SH-SY5Y (cell line): Measurements from ENCODE around the gene WHRN.

Source experiments
- GATA2 ChIP-seq: IDR thresholded peaks from 2 replicates; pipeline ENCODE4 v1.6.1; 2011; ENCODE audit warnings: mild to moderate bottlenecking, low read depth, low read length
- GATA3 ChIP-seq: IDR thresholded peaks from 2 replicates; pipeline ENCODE4 v1.6.1; 2011; ENCODE audit warnings: low read depth, mild to moderate bottlenecking, low read length, moderate library complexity

Gene WHRN

GRCh38 chr9:114371973-114372917 lies 133.0 kb downstream of the WHRN start:
- TF ChIP-seq GATA3 (no peak), GATA2 (peak; percentile 34)

GRCh38 chr9:114371343-114371944 lies 133.8 kb downstream of the WHRN start:
- no peak for TF ChIP-seq GATA3
- no peak for TF ChIP-seq GATA2

GRCh38 chr9:114370968-114371320 lies 134.3 kb downstream of the WHRN start:
- TF ChIP-seq GATA2: no peak
- TF ChIP-seq GATA3: no peak

GRCh38 chr9:114370251-114370967 lies 134.9 kb downstream of the WHRN start:
- TF ChIP-seq GATA2: no peak
- no peak for TF ChIP-seq GATA3

- TF ChIP-seq GATA2 (no peak), GATA3 (no peak)
Measured at GRCh38 chr9:114369216-114370130, 135.8 kb downstream of the WHRN start.

- TF ChIP-seq GATA3: no peak
- TF ChIP-seq GATA2: no peak
Measured at GRCh38 chr9:114367772-114368569, 137.3 kb downstream of the WHRN start.

- TF ChIP-seq GATA3: no peak
- TF ChIP-seq GATA2: no peak
Measured at GRCh38 chr9:114367366-114367765, 137.9 kb downstream of the WHRN start.

- no peak for TF ChIP-seq GATA2
- no peak for TF ChIP-seq GATA3
Measured at GRCh38 chr9:114366334-114367128, 138.7 kb downstream of the WHRN start.

- no peak for TF ChIP-seq GATA3
- no peak for TF ChIP-seq GATA2
Measured at GRCh38 chr9:114365194-114365593, 140.1 kb downstream of the WHRN start.

- no peak for TF ChIP-seq GATA3
- no peak for TF ChIP-seq GATA2
Measured at GRCh38 chr9:114364134-114365041, 140.9 kb downstream of the WHRN start.

- TF ChIP-seq GATA3 (no peak), GATA2 (no peak)
Measured at GRCh38 chr9:114363424-114363823, 141.8 kb downstream of the WHRN start.
